DOHH2 (cell line): ENCODE measurements around the gene WBP2.

Experiments used
- H3F3A ChIP-seq: fragments of 200-600 bp; sonication (generic), shearing (Covaris generic); 2 replicates; pipeline ENCODE4 v1.6.0; 2016; ENCODE audit warnings: antibody characterized with exemption, mild to moderate bottlenecking; ENCODE audit not compliant: control insufficient read depth, insufficient read depth
- H3K27ac ChIP-seq: fragments of 200-600 bp; sonication (generic); 2 replicates; pipeline ENCODE4 v1.5.1; 2014; ENCODE audit warnings: low read depth, mild to moderate bottlenecking, low read length, moderate library complexity
- H3K27me3 ChIP-seq: fragments of 200-600 bp; sonication (generic); 2 replicates; pipeline ENCODE4 v1.6.1; 2014; ENCODE audit warnings: mild to moderate bottlenecking, low read length, mixed read lengths; ENCODE audit not compliant: control insufficient read depth
- H3K36me3 ChIP-seq: fragments of 200-600 bp; sonication (generic); 2 replicates; pipeline ENCODE4 v1.6.1; 2014; ENCODE audit warnings: mild to moderate bottlenecking, low read length, moderate library complexity, mixed read lengths; ENCODE audit not compliant: control insufficient read depth
- H3K4me1 ChIP-seq: fragments of 200-600 bp; sonication (generic); 2 replicates; pipeline ENCODE4 v1.6.1; 2014; ENCODE audit warnings: mild to moderate bottlenecking, low read length, mixed read lengths; ENCODE audit not compliant: control insufficient read depth
- H3K4me2 ChIP-seq: fragments of 200-600 bp; sonication (generic); 2 replicates; pipeline ENCODE4 v1.6.0; 2014; ENCODE audit warnings: mild to moderate bottlenecking, low read length, moderate library complexity
- H3K4me3 ChIP-seq: fragments of 200-600 bp; sonication (generic); 2 replicates; pipeline ENCODE4 v1.5.1; 2014; ENCODE audit warnings: mild to moderate bottlenecking, low read length, mixed read lengths
- H3K79me2 ChIP-seq: fragments of 200-600 bp; sonication (generic); 2 replicates; pipeline ENCODE4 v1.6.1; 2014; ENCODE audit warnings: mild to moderate bottlenecking, low read length, mixed read lengths; ENCODE audit not compliant: control insufficient read depth
- H3K9me2 ChIP-seq: fragments of 200-600 bp; sonication (generic); replicated peaks from 2 replicates; pipeline ENCODE4 v1.6.1; 2014; ENCODE audit warnings: mild to moderate bottlenecking, low read length, mixed read lengths; ENCODE audit not compliant: control insufficient read depth
- H3K9me3 ChIP-seq: fragments of 200-600 bp; sonication (generic); 2 replicates; pipeline ENCODE4 v1.6.1; 2014; ENCODE audit warnings: antibody characterized with exemption, low read length, mixed read lengths; ENCODE audit not compliant: control insufficient read depth, insufficient read depth
- H4K20me1 ChIP-seq: fragments of 200-600 bp; sonication (generic); 2 replicates; pipeline ENCODE4 v1.6.0; 2014; ENCODE audit warnings: low read depth, mild to moderate bottlenecking, antibody characterized with exemption, low read length, moderate library complexity; ENCODE audit not compliant: control insufficient read depth, insufficient read depth
- CTCF ChIP-seq: fragments of 200-600 bp; sonication (generic); IDR thresholded peaks from one replicate; pipeline ENCODE4 v1.5.1; 2014; ENCODE audit warnings: antibody characterized with exemption, mild to moderate bottlenecking, low read depth, low read length; ENCODE audit not compliant: poor library complexity, severe bottlenecking
- EZH2phosphoT487 ChIP-seq: fragments of 200-600 bp; sonication (generic); IDR thresholded peaks from 2 replicates; pipeline ENCODE4 v1.6.1; 2017; ENCODE audit warnings: borderline replicate concordance, mild to moderate bottlenecking, antibody characterized with exemption, low read length, moderate library complexity, mixed read lengths

WBP2 gene

GRCh38 chr17:75807861-75808260 lies 47.3 kb downstream of the WBP2 start:
- no peaks in the 10 kb centered on the region for H3K4me1 ChIP-seq
- no peak for TF ChIP-seq EZH2phosphoT487
- no peak for TF ChIP-seq CTCF
- H3K27me3 ChIP-seq = no peaks in the 10 kb centered on the region
- peaks cover 35% of the 10 kb centered on the region for H3K36me3 ChIP-seq
- H3K9me3 ChIP-seq = no peaks in the 10 kb centered on the region
- H3F3A ChIP-seq = no peaks in the 10 kb centered on the region
- H3K9me2 ChIP-seq = no peaks in the 10 kb centered on the region
- peaks cover 17% of the 10 kb centered on the region for H3K79me2 ChIP-seq
- no peak overlapping the region for H3K27ac ChIP-seq
- no peak overlapping the region for H3K4me3 ChIP-seq
- no peak overlapping the region for H3K4me2 ChIP-seq
- H4K20me1 ChIP-seq = no peaks in the 10 kb centered on the region

GRCh38 chr17:75806822-75807500 lies 48.2 kb downstream of the WBP2 start:
- no peak for TF ChIP-seq EZH2phosphoT487
- no peak for TF ChIP-seq CTCF
- H3K4me1 ChIP-seq = no peaks in the 10 kb centered on the region
- H3K79me2 ChIP-seq = peaks cover 21% of the 10 kb centered on the region
- no peaks in the 10 kb centered on the region for H4K20me1 ChIP-seq
- no peaks in the 10 kb centered on the region for H3K27me3 ChIP-seq
- peaks cover 29% of the 10 kb centered on the region for H3K36me3 ChIP-seq
- no peak overlapping the region for H3K27ac ChIP-seq
- no peaks in the 10 kb centered on the region for H3F3A ChIP-seq
- no peak overlapping the region for H3K4me3 ChIP-seq
- H3K4me2 ChIP-seq = no peak overlapping the region
- H3K9me2 ChIP-seq = no peaks in the 10 kb centered on the region
- H3K9me3 ChIP-seq = no peaks in the 10 kb centered on the region

GRCh38 chr17:75803883-75804282 lies 51.3 kb downstream of the WBP2 start:
- Histone ChIP-seq H3K4me1 (no peaks in the 10 kb centered on the region), H3K79me2 (peaks cover 27% of the 10 kb centered on the region), H3K9me3 (no peaks in the 10 kb centered on the region), H3K27me3 (no peaks in the 10 kb centered on the region), H3K27ac (no peak overlapping the region), H3K36me3 (peaks cover 24% of the 10 kb centered on the region), H3K4me3 (no peak overlapping the region), H3K4me2 (no peak overlapping the region), H3F3A (no peaks in the 10 kb centered on the region), H4K20me1 (no peaks in the 10 kb centered on the region), H3K9me2 (no peaks in the 10 kb centered on the region)
- TF ChIP-seq CTCF = no peak
- TF ChIP-seq EZH2phosphoT487 = no peak
